Measurements from ENCODE around the gene SCEL.

GRCh38 chr13:77571956-77572355 is 36.5 kb downstream of the SCEL start:
- TF ChIP-seq POLR2A (IDR thresholded peaks at IDR 0.05; ENCODE audit: low read length) (no peak), GATA1 (IDR thresholded peaks at IDR 0.05; ENCODE audit: low read depth, low read length) (no peak)
